NCI-H226 (cell line): ENCODE results near the gene AMN.

Experiments
- DNase-seq: peaks from one replicate; pipeline ENCODE4 v3.0.0-alpha.2; 2015

The AMN gene

DNA sequence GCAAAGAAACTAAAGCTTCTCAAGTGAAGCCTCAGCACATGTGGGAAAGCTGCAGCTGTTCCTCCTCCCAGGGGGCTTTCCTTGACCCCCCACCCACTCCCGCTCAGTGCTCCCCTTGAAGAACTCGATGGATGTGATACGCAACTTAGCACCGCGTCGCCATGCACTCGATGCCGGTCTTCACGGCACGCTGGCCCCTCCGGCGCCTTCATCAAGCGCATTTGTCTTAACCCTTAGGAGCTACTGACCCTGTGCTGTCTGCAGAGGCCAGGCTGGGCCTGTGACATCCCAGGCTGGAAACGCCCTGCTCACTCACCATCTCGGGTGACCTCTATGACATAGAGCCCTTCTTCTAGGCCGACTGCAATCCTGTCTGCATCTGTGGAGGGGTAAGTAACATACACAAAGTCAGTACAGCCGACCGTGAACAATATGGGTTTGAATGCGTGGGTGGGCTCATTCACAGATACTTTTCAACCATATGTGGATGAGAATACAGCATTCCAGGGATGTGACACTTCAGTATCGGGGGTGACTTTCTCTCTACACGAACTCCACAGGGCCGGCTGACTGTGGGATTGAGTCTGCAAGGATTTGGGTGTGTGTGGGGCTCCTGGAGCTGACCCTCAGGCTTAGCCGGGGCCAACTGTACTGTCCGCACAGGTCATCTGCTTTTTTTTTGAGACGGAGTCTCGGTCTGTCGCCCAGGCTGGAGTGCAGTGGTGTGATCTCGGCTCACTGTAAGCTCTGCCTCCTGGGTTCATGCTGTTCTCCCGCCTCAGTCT is 23.1 kb downstream of the AMN start:
- no peak for DNase-seq

- no peak for DNase-seq
Observed at GRCh38 chr14:102947321-102948103, 25.0 kb downstream of the AMN start.

DNA sequence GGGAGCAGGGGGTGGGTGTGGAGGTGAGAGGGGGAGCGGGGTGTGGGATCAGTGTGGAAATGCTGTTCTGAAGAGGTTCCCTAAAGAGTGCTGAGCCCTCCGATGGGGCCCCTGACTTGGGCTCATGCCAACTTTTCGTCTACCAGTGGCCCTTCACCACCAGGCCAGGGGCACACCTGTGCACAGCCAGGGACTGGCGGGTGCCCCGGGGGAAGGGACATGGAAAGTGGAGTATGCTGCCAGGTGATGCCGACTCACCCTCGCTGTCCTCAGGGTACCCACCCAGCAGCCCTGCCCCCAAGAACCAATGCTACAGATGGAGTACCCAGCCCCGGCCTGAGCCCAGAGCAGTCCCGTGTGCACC is 26.2 kb downstream of the AMN start:
- no peak for DNase-seq

- DNase-seq, result no peak
Observed at GRCh38 chr14:102949062-102949800, 26.8 kb downstream of the AMN start.

DNA sequence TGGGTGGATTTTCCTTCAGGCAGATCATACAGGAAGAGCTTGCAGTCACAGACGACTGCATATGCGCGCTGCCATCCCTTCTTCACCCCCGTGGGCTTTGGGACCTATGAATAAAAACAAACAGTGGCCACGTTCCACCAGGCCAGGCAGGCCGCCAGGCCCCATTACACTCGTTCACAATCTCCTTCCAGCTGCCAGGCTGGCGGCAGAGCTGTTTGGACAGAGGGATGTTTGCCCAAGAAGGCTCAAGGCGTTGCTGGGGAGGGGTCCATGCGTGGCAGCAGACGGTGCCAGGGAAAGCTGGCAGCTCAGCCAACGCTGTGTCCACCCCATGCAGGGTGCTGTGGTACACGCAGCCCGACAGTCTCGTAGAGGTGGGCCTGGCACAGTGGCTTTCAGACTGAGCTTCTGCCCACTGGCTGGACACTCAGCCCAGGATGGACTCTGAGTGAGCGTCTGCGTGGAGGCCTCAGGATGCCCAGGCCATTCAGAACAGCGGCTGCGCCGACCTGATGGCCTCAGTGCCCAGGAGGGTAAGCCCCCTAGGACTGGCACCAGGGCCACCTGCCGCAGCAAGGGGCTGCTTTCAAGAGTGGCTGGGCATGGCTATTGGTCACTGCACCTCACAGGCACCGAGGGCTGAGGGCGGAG is 27.5 kb downstream of the AMN start:
- DNase-seq, result no peak

GRCh38 chr14:102951034-102951433 is 28.6 kb downstream of the AMN start:
- no peak for DNase-seq

DNA sequence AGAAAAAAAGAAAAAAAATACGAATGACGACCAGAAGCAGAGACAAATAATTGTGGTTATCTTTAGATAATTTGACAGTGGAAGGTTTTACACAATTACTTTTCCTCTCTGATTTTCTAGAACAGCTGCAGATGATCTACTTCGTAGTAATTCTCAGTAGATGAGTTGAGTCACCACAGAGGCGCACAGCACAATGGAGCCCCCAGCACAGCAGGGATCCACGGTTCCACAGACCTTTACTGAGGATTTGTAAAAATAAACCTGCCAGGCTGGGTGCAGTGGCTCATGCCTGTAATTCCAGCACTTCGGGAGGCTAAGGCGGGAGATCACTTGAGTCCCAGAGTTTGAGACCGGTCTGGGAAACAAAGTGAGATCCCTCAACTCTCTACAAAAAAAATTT is 29.3 kb downstream of the AMN start:
- DNase-seq, result no peak

- DNase-seq, result no peak
Observed at GRCh38 chr14:102952276-102952675, 29.8 kb downstream of the AMN start.

GRCh38 chr14:102953100-102953499 is 30.6 kb downstream of the AMN start:
- no peak for DNase-seq

DNA sequence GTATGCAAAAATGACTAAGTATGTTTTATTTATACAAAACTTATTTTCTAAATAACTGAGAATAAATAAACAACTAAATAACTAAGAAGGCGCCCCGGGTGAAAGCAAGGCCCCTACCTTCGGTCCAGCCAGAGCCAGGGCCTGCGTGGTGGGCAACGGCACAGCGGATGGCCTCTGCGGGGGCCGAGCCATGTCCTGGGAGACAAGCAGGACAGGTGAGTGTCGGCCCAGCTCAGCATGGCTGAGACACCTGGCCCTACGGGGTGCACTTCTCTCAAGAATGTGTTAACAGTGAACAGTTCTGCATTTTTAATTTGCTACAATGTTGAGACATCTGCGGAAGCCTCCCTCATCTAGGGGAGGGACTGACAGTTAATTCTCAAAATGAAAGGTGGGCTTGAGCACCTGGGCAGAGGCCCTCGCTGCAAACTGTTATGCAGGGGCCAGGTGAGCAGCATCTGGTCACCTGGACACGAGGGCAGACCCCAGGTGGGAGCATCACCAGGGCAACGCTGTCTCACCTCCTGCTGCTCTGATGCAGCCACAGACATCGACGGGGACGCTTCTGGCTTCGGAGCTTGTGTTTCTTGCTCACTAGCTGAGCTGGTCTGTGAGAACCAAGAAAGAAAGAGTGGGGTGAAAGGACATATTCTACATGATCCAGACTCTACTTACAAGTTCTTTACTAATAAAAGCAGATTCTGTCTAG is 31.8 kb downstream of the AMN start:
- DNase-seq, result no peak

DNA sequence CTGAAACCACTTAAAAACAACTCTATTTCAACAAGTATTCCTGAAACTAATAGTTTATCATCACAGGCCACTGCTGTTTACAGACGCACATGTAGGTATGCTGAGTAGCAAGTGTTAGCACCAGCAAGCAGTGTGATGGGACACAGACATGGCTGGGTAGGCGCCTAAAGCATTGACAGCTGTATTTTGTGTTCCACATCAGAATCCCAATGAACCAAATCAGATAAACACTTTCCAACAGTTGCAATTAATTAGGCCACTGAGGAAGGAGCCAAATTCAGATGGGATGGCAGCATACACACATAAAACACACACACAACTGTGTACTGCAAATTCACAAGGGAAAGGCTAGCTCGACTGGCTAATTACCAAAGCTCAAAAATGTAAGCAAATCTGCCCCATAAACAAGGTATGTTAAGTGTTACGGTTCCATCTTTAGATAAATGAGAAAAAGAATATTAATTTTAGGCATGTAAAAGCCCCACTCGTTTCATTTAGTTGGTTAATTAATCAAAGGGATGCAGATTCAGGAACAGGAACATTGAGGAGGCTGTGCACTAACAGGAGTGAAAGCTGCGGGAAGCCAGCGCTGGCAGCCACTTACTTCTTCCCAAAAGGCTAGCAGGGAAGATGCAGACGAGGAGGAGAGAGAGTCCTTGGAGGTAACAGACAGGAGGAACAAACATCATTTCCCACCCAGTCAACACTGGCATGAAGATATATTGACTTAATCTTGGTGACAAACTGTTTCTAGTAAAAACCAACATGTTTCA is 33.4 kb downstream of the AMN start:
- no peak for DNase-seq

DNA sequence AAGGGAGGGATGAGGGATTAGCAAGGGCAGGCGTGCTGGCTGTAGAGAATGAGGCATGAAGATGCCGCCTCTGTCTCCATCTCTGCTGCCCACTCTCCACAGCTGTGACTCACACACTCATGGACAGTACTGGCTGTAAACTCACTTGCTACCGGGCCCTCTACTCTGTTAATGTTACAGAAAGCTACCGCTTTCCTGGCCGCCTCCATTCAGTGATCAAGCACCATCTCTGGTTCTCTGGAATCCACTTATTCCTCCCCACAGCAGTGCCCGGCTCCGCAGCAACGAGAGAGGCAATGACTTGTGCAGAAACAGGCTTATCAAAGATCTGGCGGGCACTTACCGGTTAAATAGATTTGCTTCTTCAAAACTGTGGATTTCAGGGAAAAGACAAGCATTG is 34.8 kb downstream of the AMN start:
- no peak for DNase-seq

GRCh38 chr14:102958461-102958860 is 36.0 kb downstream of the AMN start:
- no peak for DNase-seq

DNA sequence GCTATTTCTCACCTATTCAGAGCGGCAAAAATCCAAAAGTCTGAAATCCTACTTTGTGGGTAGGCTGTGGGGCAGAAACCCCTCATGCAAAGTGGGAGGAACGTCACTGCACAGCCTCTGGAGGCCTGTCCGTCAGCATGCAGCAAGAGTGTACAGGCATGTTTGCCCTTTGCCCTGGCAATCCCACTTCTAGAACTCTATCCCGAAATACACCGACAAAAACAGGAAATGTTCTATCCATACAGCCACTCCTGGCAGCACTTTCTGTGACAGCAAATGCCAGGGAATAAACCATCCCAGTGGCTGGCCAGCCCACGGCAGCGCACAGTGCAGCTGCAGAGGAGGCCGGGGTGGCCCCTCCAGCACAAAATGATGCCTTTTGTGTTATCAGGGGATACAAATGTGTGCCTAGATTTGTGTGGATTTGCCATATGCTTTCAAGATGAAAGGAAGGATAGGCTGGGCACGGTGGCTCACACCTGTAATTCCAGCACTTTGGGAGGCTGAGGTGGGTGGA is 39.7 kb downstream of the AMN start:
- no peak for DNase-seq

DNA sequence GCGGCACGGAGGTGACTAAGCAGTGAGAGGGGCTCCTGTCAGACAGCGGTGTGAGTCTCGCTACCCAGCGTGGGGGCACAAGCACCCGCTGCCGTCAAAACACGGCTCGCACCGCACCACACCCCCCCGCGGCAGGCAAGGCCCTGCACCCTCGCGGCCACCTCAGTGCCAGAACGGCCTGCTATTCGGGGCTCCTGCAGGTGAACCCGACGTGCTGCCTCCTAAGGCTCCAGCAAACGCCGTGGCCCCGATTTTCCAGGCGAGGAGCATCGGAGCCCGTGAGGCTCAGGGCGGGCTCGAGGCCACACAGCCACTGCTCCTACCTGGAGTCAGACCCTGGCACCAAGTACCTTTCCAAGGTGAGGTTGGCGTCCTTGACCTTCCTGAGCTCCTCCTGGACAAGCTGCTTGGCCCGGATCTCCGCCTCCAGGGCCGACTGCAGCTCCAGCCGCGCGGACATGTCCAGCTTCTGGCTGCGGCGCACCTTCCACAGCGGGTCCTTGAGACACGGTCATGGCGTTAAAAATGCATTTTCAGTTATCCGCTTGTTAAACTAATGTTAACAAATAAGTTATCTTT is 41.8 kb downstream of the AMN start:
- no peak for DNase-seq

GRCh38 chr14:102965282-102965681 is 42.8 kb downstream of the AMN start:
- DNase-seq, result no peak

DNA sequence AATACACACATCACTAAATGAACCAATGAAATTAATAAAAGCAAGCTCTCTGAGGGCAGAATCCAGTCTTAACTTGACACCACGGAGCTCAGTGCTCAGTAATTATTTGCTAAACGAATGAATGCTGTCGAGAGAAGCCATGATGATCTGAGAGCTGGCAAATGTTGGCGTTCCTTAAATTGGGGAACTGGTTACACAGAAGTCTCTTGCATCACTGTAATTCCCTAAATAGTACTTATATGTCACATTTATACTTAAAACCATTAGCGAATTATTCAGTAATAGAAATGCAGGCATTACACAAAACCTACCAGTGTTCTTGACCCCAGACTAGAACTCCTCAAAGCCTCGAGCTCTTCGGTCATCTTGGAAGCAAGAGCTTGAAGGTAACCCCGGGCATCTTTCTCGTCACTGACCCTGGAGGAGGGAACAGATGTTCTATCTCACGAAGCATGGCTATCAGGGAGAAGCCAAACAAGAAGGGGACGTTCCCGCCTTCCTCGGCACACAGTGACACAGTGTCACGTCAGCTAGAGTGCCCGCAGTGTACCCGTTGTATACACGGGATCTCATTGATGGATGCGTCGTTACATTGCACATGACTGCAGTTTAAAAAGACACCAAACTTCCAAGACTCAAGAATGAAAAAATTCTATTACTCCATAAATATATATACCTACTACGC is 43.6 kb downstream of the AMN start:
- DNase-seq, result no peak

DNA sequence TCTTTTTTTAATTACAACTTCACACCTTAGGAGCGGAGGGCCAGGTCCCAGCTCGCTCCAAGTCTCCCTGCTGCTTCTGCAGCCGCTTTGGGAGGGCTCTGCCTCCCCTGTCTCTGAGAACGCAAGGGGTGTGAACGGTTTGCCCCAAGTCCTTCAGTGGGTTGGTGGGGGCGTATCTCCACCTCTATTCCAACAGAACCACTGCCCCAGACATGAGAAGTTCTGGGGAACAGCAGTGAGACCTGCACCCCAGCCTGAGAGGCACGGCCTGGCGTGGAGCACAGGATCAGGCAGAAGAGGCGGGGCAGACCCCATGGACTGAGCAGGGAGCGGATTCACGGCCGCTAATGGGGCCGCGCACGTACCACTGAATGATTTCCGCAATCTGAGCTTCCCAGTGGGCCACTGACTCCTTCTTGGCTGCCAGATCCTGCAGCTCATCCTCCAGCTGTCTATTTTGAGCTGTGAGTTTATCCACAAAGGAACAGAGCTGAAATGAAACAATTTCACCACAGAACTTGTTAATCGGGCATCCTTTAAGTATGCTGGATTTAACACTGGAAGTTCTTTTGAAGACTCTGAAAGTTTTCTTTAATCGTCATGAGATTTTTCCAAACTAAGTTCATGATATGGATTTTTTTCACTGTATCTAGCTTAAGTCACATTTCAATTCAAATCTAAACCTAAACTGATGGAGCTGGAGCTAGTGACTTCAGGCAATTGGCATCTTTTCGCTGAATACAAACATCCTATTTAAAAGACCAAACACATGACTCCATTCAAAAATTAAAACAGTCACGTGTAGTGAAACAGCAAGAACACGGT is 44.4 kb downstream of the AMN start:
- no peak for DNase-seq

GRCh38 chr14:102967506-102967795 is 45.0 kb downstream of the AMN start:
- no peak for DNase-seq

DNA sequence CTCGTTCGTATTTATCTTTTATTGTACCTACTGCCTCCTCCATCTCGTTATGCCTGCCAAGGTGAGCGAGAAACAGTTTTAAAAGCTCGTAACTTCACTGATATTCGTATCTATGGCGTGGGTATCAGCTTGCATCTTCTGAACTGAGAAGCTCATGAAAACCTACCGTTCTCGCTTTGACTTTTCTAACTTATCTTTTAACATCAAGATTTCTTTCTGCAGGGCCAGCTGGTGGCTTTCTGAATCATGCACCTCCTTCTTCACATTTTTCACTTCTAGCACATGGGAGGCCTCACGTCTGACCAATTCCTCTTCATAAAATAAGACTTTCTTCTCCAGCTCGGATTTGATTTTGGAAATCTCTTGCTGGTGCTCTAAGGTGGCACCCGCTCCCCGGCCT is 45.8 kb downstream of the AMN start:
- no peak for DNase-seq
